Chondrocyte (in vitro differentiated cells): ENCODE results near the gene L3HYPDH. TPM values are rescaled to one million over a fixed set of nuclear protein-coding genes. Genes with fewer than 3 reads are reported as not detected.

ENCODE experiments used
- DNase-seq: peaks from one replicate; pipeline ENCODE4 v3.0.0; 2021; ENCODE audit warnings: mixed read lengths, low spot score
- H3K27ac Mint-ChIP-seq: one replicate; pipeline ENCODE4 v1.8.0; 2021; ENCODE audit warnings: mild to moderate bottlenecking, moderate library complexity, mixed read lengths; ENCODE audit not compliant: unreplicated experiment
- H3K27me3 Mint-ChIP-seq: 2 replicates; pipeline ENCODE4 v1.8.0; 2021; ENCODE audit warnings: low read depth, mixed read lengths
- H3K36me3 Mint-ChIP-seq: 2 replicates; pipeline ENCODE4 v1.8.0; 2021; ENCODE audit warnings: low read depth, mixed read lengths
- H3K4me1 Mint-ChIP-seq: 2 replicates; pipeline ENCODE4 v1.8.0; 2021; ENCODE audit warnings: low read depth, mild to moderate bottlenecking, mixed read lengths
- H3K4me3 Mint-ChIP-seq: one replicate; pipeline ENCODE4 v1.8.0; 2021; ENCODE audit warnings: mild to moderate bottlenecking, moderate library complexity, mixed read lengths; ENCODE audit not compliant: unreplicated experiment
- H3K9me3 Mint-ChIP-seq: 2 replicates; pipeline ENCODE4 v1.8.0; 2021; ENCODE audit warnings: low read depth, mixed read lengths
- CTCF ChIP-seq: fragments of 200-600 bp; sonication (generic); IDR thresholded peaks from 2 replicates; pipeline ENCODE4 v1.5.0; 2021; ENCODE audit warnings: antibody characterized with exemption, mild to moderate bottlenecking, moderate library complexity
- total RNA-seq: library from RNA; stranded (reverse); gene quantifications from 3 replicates; pipeline ENCODE4 v1.2.1, GENCODE V29; 2021

Gene L3HYPDH
- total RNA-seq, 1 donor from 2014 or later, result 35.3 TPM

GRCh38 chr14:59480166-59480565 is 4.0 kb downstream of the L3HYPDH start:
- Mint-ChIP-seq H3K9me3 (no peaks in the 10 kb centered on the region), H3K27ac (peak overlapping the region; percentile 97), H3K27me3 (no peaks in the 10 kb centered on the region), H3K36me3 (peaks cover 8% of the 10 kb centered on the region), H3K4me1 (peaks cover 43% of the 10 kb centered on the region), H3K4me3 (no peak overlapping the region)
- DNase-seq, result no peak
- no peak for TF ChIP-seq CTCF

- H3K4me1 Mint-ChIP-seq, result peaks cover 52% of the 10 kb centered on the region
- peaks cover 15% of the 10 kb centered on the region for H3K36me3 Mint-ChIP-seq
Measured at GRCh38 chr14:59478540-59478939, 5.7 kb downstream of the L3HYPDH start.

GRCh38 chr14:59475709-59476108 is 8.5 kb downstream of the L3HYPDH start:
- no peak overlapping the region for H3K4me3 Mint-ChIP-seq
- H3K4me1 Mint-ChIP-seq, result peaks cover 36% of the 10 kb centered on the region
- no peaks in the 10 kb centered on the region for H3K9me3 Mint-ChIP-seq
- no peak for DNase-seq
- H3K27me3 Mint-ChIP-seq, result no peaks in the 10 kb centered on the region
- no peak for TF ChIP-seq CTCF
- H3K36me3 Mint-ChIP-seq, result peaks cover 22% of the 10 kb centered on the region
- no peak overlapping the region for H3K27ac Mint-ChIP-seq

More at GRCh38 chr14:59478540-59478939, 5.7 kb downstream of the L3HYPDH start:
- Mint-ChIP-seq H3K9me3 (no peaks in the 10 kb centered on the region), H3K4me3 (no peak overlapping the region), H3K27ac (no peak overlapping the region), H3K27me3 (no peaks in the 10 kb centered on the region)
- no peak for DNase-seq
- no peak for TF ChIP-seq CTCF

- H3K36me3 Mint-ChIP-seq, result peaks cover 21% of the 10 kb centered on the region
- no peak overlapping the region for H3K27ac Mint-ChIP-seq
- H3K9me3 Mint-ChIP-seq, result no peaks in the 10 kb centered on the region
- no peak overlapping the region for H3K4me3 Mint-ChIP-seq
- H3K4me1 Mint-ChIP-seq, result peaks cover 22% of the 10 kb centered on the region
- no peaks in the 10 kb centered on the region for H3K27me3 Mint-ChIP-seq
- TF ChIP-seq CTCF, result no peak
- DNase-seq, result no peak
Measured at GRCh38 chr14:59474172-59474571, 10.0 kb downstream of the L3HYPDH start.

- TF ChIP-seq CTCF, result no peak
- H3K4me3 Mint-ChIP-seq, result peak within 1 kb of the TSS; percentile 79
- no peak for DNase-seq
- peaks cover 7% of the 10 kb centered on the region for H3K36me3 Mint-ChIP-seq
- no peaks in the 10 kb centered on the region for H3K9me3 Mint-ChIP-seq
- peaks cover 16% of the 10 kb centered on the region for H3K4me1 Mint-ChIP-seq
- peak within 1 kb of the TSS; percentile 83 for H3K27ac Mint-ChIP-seq
- no peaks in the 10 kb centered on the region for H3K27me3 Mint-ChIP-seq
Measured at GRCh38 chr14:59465316-59466135, 18.7 kb downstream of the L3HYPDH start, which contains the start of gene GPR135. Gene GPR135 (minus strand): TSS chr14:59465380. CDS start chr14:59465226, 154 bp downstream.
